Stimulated activated naive CD4-positive, alpha-beta T cell (primary cell): ENCODE results near the gene TRIM72.
"Not testable (repeated sequence)": the region's sequence is repeated elsewhere in the genome, so short reads cannot be mapped to it uniquely, and the experiment has no call there.

Experiments
- DNase-seq, 6 experiments: peaks; one replicate each; lab custom pipeline; 2025; lab: John Stamatoyannopoulos, UW

Gene TRIM72

DNA sequence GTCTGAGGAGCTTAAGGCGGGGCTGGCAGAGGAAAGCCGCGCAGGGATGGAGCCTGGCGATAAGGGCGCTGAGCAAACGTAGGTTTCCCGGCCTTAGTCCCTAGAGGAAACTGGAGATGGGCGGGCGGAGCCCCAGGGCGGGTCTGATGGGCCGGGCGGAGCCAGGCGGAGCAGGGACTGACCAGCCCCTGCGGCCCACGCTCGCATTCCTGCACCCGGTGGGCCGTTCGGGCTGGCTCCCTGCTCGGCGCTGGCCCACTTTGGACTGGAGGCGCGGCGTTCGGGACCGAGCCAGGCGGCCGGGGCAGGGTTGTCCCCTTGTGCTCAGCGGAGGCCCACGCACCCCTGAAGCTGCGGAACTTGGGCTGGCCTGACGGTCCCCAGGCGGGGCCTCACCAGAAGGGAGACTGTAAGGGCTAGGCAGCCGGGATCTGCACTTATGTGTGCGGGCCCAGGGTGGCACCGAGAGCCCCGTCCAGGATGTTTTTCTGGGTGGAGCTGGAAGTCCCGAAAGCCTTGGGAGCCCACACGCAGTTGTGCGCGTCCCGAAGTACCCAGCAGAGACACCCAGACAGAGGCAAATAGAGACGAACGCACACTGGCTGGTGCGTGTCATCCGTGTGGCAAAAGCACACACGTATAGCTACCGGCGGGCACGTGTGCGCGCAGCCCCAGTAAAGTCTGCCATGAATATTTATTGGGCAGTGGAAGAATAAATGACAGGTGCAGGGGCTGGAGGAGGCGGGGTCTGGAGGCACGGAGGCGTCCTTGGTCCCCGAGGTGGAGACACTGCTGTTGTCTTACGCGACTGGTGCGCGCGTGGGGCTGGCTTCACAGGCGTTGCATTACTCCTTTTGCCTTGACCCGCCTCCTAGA is 1.6 kb downstream of the TRIM72 start:
- no peak for DNase-seq

DNA sequence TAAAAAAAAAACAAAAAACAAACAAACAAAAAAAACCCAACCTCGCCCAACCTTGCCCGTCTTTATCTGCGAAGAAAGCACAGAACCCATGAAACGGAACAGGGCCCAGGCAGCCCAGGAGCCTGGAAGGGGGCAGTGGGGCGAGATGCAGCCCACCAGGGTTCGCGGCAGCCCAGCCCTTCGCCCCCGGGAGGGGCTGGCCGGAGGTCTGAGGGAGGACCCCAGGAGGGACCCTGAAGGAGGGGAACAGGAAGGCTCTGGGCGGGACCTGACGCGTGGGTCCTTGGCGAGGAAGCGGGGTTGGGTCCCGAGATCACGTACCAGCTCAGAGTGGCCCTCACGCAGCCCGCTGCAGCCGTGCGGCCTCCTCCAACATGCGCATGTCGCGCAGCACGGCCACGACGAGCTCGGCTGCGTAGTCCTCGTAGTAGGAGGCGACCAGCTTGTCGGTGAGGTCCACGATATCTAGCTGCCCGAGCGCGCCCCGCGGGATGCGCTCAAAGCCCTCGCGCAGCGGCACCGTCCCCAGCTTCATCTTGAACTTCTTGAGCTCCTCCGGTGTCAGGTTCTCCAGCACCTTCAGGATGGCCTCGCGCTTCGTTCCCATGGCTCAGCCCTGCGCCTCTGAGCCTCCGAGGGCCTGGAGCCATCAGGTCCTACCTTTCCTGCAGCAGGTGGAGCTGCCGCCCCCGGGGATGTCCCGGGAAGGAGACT is 2.7 kb downstream of the TRIM72 start, which contains the start of gene PYDC1:
Gene PYDC1, minus strand, starts transcription at position 714 of the 714 bp plus-strand sequence. Its CDS starts 107 bp downstream, at position 607.
- peak in 2 of 6 experiments; percentile 15 to 29 for DNase-seq

DNA sequence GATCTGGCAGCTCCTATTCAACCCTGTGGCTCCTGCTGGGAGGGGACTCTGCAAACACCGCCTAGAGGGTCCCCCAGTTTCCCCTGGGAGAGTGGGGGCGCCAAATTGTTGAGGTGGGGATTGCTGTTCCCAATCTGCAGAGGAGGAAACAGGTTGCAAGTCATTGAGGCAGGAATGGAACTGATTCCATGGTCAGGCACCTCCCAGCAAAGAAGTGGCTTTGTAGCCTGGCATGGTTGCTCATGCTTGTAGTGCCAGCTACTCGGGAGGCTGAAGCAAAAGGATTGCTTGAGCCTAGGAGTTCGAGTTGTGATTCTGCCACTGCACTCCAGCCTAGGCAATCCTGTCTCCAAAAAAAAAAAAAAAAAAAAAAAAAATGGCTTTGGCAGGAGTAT is 3.2 kb downstream of the TRIM72 start:
- DNase-seq = no peak

DNA sequence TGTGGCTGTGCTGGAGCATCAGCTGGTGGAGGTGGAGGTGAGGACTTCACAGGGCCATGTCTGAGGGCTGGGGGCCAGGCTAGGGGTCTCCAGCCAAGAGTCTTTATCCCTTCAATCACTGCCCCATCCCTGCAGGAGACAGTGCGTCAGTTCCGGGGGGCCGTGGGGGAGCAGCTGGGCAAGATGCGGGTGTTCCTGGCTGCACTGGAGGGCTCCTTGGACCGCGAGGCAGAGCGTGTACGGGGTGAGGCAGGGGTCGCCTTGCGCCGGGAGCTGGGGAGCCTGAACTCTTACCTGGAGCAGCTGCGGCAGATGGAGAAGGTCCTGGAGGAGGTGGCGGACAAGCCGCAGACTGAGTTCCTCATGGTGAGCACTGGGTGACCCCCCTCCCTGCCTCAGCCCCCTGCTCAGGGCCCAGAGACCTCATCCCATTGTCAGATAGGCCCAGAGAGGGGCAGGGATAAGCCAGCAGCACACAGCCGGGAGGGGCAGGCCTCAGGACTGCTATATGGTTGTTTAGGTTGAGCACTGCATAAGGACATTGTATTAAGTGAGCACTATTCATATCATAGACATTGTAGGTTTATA is 5.3 kb downstream of the TRIM72 start:
- DNase-seq = no peak

DNA sequence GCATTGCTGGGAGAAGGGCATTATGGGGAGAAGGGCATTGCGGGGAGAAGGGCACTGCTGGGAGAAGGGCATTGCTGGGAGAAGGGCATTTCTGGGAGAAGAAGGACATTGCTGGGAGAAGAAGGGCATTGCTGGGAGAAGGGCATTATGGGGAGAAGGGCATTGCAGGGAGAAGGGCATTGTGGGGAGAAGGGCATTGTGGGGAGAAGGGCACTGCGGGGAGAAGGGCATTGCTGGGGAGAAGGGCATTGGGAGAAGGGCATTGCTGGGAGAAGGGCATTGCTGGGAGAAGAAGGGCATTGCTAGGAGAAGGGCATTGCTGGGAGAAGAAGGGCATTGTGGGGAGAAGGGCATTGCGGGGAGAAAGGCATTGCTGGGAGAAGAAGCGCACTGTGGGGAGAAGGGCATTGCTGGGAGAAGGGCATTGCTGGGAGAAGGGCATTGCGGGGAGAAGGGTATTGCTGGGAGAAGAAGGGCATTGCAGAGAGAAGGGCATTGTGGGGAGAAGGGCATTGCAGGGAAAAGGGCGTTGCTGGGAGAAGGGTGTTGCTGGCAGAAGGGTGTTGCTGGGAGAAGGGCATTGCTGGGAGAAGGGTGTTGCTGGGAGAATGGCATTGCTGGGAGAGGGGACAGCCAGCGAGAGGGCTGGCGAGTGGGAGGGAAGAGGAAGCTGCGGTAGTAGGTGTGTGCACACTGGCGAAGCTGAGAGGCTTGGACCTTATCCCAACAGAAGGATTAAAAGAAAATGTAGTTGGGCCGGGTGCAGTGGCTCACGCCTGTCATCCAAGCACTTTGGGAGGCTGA is 7.6 kb downstream of the TRIM72 start:
- no peak for DNase-seq

DNA sequence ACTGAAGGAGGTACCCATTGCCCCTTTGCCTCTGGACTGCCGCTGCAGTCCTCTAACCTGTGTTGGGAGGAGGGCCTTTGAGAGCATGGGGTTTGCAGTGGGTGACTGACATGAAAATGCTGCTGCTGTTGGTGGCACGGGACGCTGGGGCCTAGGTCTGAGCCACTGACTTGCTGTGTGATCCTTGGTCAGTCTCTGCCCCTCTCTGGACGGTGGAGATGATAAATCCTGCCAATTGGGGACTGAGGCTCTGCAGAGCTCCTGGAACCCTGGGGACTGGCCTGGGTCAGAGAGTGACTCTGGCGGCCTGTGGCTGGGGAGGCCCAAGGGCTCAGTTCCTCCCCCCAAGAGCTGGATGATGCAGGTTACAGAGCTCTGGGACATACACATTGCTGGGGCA is 9.1 kb downstream of the TRIM72 start:
- no peak for DNase-seq

DNA sequence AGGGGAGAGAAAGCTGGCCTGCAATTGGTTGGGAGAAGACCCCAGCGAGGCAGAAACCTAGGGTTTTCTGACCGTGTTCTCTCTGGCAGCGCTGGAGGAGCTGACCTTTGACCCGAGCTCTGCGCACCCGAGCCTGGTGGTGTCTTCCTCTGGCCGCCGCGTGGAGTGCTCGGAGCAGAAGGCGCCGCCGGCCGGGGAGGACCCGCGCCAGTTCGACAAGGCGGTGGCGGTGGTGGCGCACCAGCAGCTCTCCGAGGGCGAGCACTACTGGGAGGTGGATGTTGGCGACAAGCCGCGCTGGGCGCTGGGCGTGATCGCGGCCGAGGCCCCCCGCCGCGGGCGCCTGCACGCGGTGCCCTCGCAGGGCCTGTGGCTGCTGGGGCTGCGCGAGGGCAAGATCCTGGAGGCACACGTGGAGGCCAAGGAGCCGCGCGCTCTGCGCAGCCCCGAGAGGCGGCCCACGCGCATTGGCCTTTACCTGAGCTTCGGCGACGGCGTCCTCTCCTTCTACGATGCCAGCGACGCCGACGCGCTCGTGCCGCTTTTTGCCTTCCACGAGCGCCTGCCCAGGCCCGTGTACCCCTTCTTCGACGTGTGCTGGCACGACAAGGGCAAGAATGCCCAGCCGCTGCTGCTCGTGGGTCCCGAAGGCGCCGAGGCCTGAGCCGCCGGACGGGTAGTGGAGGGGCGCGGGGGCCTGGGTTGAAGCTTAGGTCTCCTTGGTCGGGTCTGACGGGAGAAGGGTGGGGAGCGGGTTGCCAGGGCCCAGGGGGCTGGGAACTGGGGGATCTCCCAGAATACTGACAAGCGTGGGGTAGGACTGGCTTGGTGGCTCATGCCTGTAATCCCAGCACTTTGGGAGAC is 10.4 kb downstream of the TRIM72 start:
- DNase-seq = no peak

DNA sequence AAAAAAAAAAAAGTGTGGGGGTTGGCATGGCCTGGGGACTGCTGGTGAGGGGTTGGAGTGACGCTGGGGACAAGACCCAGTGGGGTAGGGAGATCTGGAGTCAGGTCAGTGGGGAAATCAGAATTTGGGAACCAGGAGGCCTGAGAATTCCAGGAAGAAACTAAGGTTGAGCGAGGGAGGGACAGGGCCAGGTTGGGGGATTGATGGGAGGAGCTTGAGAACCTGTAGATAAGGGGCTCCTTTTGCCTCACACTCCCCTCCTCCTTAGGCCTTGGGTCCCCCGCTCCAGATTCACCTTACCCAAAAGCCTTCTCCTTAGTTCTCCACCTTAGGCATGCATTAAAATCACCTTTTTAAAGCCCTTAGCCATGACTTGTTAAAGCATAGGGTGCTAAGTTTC is 11.3 kb downstream of the TRIM72 start:
- no peak for DNase-seq

DNA sequence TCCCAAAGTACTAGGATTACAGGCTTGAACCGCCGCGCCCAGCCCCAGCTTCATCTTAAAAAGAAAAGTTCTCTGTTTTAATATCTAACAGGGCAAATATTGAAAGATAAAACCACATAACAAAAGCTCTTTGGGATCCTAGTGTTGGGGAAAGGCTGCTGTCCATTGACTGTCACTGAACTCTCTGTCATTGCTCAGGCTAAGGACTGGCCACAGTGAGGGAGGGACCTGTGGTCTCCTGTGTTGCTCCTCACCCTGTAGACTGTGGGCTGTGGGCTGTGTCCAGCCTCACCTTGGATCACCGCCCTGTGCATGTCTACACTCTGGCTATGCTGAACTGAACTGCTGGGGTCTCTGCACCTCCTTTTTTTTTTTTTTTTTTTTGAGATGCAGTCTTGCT is 14.3 kb downstream of the TRIM72 start:
- no peak for DNase-seq

DNA sequence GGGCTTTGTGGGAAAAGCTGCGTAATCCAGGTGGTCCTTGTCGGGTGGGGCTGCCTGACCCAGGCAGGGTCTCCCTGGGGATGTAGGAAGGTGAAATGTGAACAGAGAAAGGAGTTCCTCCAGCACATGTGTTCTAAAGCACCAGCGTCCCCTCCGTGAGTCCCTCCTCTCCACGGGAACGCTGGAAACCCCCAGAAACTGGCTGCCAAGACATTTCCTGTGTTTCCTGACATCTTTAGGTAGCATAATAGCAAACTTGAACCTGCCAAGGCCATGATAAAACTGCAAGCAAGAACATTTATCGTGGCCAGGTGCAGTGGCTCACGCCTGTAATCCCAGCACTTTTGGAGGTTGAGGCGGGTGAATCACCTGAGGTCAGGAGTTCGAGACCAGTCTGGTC is 15.6 kb downstream of the TRIM72 start:
- DNase-seq = no peak

DNA sequence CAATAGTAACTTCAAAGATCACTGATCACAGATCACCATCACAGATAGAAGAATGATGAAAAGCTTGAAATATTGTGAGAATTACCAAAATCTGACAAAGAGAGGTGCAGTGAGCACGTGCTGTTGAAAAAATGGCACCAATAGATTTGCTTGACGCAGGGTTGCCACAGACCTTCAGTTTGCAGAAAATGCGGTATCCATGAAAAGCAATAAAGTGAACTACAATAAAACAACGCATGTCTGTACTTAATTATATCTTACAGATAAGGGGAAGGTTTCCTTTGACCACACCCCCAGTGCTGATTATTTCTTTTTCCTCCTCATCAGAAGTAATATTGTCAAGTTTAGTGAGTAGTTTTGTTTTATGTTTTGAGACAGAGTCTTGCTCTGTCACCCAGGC is 24.1 kb downstream of the TRIM72 start:
- no peak for DNase-seq

DNA sequence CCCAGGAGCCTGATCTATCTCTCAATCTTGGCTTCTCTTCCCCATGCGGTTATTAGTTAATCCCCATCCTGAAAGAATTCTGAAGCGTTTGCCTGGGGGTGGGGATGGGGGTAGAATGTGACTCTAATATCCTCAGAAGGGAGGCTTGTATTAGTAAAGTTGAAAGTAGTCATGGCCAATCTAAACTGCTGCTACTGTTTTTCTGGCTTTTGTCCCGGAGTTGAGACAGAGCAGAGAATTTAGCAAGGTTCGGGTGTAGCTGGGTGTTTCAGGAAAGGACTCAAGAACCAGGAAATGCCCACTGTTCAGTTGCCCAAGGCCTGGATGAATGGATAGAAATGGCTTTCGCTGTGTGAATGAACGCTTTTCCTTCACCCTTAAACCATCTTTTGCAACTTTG is 28.3 kb downstream of the TRIM72 start:
- DNase-seq = no peak

DNA sequence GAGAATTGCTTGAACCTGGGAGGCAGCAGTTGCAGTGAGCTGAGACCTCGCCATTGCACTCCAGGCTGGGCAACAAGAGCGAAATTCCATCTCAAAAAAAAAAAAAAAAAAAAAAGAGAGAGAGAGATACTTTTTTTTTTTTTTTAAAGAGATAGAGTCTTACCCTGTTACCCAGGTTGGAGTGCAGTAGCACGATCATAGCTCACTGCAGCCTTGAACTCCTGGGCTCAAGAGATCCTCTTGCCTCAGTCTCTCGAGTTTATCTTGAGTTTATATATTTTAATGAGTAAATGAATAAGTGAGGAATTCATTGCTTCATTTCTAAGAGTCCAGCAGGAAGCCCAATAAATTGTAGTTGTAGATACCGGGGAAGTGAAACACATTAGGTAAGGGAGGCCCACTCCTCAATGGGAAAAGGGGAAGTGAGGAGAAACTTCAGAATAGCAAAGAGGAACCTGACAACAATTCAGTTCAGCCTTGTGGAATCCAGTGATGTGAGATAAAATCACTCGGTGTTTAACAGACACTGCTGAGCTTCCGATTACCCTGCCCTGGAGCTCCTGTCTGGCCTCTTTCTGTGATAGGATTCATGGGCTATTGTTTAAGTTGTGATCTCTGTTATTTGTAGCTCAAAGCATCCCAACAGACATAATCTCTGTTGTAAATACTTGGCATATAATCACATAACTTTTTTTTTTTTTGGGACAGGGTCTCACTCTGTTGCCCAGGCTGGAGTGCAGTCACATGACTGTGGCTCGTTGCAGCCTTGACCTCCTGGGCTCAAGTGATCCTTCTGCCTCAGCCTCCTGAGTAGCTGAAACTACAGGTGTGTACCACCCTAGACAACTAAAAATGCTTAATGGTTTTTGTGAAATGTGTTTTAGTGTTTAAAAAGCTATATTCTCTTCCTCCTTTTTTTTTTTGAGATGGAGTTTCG is 30.1 kb downstream of the TRIM72 start:
- DNase-seq = no peak

DNA sequence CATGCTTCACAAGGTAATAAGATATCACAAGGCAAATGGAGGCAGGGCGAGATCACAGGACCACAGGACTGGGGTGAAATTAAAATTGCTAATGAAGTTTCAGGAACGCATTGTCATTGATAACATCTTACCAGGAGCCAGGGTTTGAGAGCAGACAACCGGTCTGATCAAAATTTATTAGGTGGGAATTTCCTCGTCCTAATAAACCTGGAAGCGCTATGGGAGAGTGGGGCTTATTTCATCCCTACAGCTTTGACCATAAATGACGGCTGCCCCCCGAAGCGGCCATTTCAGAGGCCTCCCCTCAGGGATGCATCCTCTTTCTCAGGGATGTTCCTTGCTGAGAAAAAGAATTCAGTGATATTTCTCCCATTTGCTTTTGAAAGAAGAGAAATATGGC is 31.7 kb downstream of the TRIM72 start:
- DNase-seq = not testable (repeated sequence)

DNA sequence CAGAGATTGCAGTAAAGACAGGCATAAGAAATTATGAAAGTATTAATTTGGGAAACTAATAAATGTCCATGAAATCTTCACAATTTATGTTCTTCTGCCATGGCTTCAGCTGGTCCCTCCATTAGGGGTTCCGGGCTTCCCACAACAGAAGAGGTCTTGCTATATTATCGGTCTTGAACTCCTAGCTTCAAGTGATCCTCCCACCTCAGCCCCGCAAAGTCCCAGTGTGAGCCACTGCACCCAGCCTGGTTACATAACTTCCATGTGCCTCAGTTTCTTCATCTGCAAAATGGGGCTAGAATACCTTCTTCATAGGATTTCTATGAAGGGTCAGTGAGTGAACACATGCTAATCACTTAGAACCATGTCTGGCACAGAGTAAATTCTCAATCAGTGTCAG is 32.4 kb downstream of the TRIM72 start:
- no peak for DNase-seq

DNA sequence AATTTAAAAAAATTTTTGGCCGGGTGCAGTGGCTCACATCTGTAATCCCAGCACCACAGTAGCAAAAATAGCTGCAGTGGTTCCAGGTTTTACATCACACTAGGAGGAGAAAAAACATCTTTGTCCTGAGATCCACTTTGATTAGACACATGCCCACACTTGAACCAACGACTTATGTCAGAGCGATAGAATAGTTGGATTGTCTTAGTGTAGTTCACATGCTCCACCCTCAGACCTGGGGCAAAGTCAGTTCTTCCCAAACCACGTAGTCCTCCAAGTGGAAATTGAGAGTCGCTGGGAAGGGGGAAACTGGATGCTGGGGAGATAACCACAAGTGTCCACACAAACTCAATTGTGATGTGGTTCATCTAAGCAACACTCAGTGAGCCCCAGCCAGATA is 34.4 kb downstream of the TRIM72 start:
- DNase-seq = no peak

DNA sequence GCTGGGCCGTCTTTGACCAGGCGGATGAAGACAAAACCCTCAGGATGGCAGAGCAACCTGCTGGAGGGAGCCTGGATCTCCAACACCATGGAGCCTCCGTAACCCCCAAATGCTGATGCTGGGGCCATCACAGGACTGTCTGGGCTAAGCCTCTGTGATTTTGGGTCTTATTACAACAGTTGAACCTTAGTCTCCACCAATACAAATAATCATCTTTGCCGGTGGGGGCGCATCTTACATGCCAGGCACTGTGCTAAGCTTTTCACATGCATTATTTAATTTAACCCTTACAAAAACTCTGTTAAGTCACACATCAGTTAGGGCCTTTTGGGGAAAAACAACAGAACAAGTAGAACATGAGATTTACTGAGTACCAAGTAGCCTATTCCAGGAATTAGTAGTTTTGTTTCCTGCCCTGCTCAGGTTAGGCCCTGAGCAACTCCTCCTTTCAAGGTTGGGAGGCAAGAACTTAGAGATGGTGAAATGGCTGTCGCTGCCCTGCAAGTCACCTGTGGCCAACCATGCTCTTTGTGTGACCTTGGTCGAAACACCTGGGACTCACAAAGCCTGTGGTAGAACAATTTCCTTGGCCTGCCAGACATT is 37.0 kb downstream of the TRIM72 start:
- DNase-seq = no peak

DNA sequence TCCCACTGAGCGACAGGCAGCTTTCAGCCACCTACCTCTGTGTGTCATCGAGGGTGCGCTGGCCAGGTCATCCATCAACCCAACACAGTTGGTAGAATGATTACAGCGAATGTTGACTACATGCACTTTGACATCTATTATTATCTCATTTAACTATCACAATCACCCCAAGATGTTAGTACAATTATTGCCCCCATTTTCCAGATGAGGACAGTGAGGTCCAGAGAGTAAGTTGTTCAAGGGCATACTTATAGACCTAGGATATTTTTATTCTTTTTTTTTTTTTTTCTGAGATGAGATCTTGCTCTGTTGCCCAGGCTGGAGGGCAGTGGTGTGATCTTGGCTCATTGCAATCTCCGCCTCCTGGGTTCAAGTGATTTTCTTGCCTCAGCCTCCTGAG is 37.5 kb downstream of the TRIM72 start:
- no peak for DNase-seq

DNA sequence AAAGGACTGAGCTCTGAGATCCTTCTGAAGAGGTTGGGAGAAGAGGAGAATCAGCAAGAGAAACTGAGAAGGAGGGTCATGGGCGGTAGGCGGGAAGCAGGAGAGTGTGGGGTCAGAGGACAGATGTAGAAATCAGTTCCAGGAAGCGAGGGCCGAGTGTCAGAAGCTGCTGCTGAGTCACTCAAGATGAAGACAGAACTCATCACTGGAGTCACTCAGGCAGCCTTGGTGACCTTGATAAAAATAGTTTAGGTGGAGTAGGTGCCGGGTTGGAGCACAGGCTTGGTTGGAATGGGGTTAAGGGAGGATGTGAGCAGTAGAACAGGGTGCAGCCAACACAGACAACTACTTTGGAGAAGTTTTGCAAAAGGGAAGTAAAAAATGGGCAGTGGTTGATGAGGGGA is 39.7 kb downstream of the TRIM72 start:
- DNase-seq = no peak

DNA sequence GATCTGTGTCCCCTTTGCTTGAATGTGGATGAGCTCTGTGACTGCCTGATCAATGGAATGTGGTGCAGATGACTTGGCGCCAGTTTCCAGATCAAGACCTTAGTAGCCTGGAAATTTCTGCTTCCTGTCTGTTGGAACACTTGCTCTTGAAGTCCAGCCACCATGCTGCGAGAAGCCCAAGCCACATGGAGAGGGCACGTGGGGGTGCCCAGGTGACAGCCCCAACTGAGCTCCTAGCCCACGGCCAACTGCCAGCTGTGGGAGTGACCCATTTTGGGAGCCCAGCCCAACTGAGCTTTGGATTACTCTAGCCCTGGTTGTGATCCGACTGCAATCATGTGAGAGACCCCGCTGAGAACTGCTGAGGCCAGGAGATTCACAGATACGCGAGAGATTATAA is 42.5 kb downstream of the TRIM72 start:
- DNase-seq = no peak
